ENCODE results near the gene KATNB1. TPM values are rescaled to one million over a fixed set of nuclear protein-coding genes. Genes with fewer than 3 reads are reported as not detected.

Gene KATNB1
- total and polyA plus RNA-seq, 2 of the 8 experiments (the other 6 are each of a cell fraction or from before 2014, with no cell fraction given): 50.2 to 60.4 TPM

DNA sequence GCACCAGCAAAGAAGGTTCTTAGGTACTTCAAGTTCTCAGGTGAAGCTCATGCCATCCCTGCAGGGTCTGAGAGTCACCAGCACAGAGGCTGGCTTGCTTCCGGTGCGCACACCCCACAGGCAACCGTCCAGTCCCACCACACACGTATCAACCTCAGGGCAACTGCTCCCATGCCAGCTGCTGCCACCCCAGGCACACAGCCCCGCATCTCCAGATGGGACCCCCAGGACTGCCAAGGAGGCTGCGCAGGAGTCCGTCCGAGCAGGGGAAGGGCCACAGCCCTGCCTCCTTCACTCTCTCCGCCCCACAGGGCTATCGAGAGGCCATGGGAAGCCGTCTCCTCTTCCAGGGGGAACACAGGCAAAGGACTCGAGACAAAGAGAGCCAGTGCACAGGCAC lies 53.4 kb downstream of the KATNB1 start:
- Histone ChIP-seq H3K4ac (replicated peaks; ENCODE audit: insufficient read length, low read depth, low read length) (no peak overlapping the region), H4K91ac (replicated peaks; ENCODE audit: insufficient read length, low read length) (no peak overlapping the region), H3K27ac (ENCODE audit: low read depth, low read length) (no peak overlapping the region), H2BK120ac (replicated peaks; ENCODE audit: low read depth, low read length) (no peak overlapping the region), H3K23me2 (ENCODE audit: low read depth, low read length) (no peaks in the 10 kb centered on the region), H3K9ac (replicated peaks in 1 of 4; ENCODE audit: extremely low read depth in 1 of 4, low read depth in 3 of 4, low read length in 3 of 4) (no peak overlapping the region), H3K4me1 (replicated peaks in 1 of 4; ENCODE audit: control insufficient read depth in 3 of 4, insufficient read depth in 4 of 4, low read length in 3 of 4) (peaks cover 0 to 4% (median 0%) of the 10 kb centered on the region in 4 experiments; a peak in 1 of 7 replicates), H3K4me2 (ENCODE audit: insufficient read depth in 1 of 2, low read depth in 2 of 2, low read length in 2 of 2) (no peak overlapping the region), H2AFZ (ENCODE audit: low read length) (no peak overlapping the region), H2BK15ac (ENCODE audit: low read length) (no peak overlapping the region), H3K18ac (ENCODE audit: extremely low read depth, low read length) (no peak overlapping the region), H3K14ac (ENCODE audit: insufficient read length) (no peak overlapping the region), H3K4me3 (ENCODE audit: extremely low read depth in 1 of 4, insufficient read depth in 2 of 4, low read depth in 3 of 4, low read length in 4 of 4) (no peak overlapping the region), H3K36me3 (ENCODE audit: control insufficient read depth in 2 of 4, insufficient read depth in 4 of 4, low read length in 3 of 4) (no peaks in the 10 kb centered on the region), H4K20me1 (replicated peaks in 1 of 2; ENCODE audit: control insufficient read depth in 1 of 2, insufficient read depth in 2 of 2, low read length in 2 of 2) (no peaks in the 10 kb centered on the region), H2AK5ac (ENCODE audit: low read depth, low read length) (peak overlapping the region; percentile 39; the same call in 1 of the 2 replicates), H2BK12ac (ENCODE audit: low read depth, low read length) (peak overlapping the region; percentile 75; the same call in 1 of the 2 replicates), H3K79me2 (ENCODE audit: control insufficient read depth in 1 of 2, insufficient read depth in 2 of 2, low read length in 2 of 2) (no peaks in the 10 kb centered on the region), H3K79me1 (ENCODE audit: low read depth, low read length) (no peaks in the 10 kb centered on the region), H2BK20ac (ENCODE audit: low read length) (no peak overlapping the region), H3K27me3 (replicated peaks in 1 of 4; ENCODE audit: control insufficient read depth in 3 of 4, extremely low read depth in 1 of 4, insufficient read depth in 3 of 4, low read length in 3 of 4) (no peaks in the 10 kb centered on the region), H4K8ac (ENCODE audit: extremely low read depth, insufficient read depth, low read length) (no peak overlapping the region; the same call in 1 of the 2 replicates), H3K56ac (replicated peaks; ENCODE audit: insufficient read length, low read depth, low read length) (no peak overlapping the region), H3K23ac (ENCODE audit: insufficient read length) (no peak overlapping the region), H3K9me3 (ENCODE audit: insufficient read depth in 2 of 2, low read depth in 1 of 2, low read length in 1 of 2) (no peaks in the 10 kb centered on the region), H4K5ac (ENCODE audit: insufficient read length, low read depth, low read length) (no peak overlapping the region), H2BK5ac (ENCODE audit: low read depth, low read length) (no peak overlapping the region; the same call in 1 of the 2 replicates)
- 98% methylated on average over 9 of the region's 12 CpGs; no CpG with 5 or more reads in 1 of the 2 experiments for WGBS, 2 experiments (ENCODE audit: extremely low coverage in 1 of 2, insufficient coverage in 1 of 2, insufficient read length in 1 of 2, insufficient replicate concordance in 2 of 2, low coverage in 1 of 2, low lambda C conversion rate in 2 of 2, missing lambda C conversion rate in 1 of 2)
- no peak for FAIRE-seq
- TF ChIP-seq, protein P1, sequence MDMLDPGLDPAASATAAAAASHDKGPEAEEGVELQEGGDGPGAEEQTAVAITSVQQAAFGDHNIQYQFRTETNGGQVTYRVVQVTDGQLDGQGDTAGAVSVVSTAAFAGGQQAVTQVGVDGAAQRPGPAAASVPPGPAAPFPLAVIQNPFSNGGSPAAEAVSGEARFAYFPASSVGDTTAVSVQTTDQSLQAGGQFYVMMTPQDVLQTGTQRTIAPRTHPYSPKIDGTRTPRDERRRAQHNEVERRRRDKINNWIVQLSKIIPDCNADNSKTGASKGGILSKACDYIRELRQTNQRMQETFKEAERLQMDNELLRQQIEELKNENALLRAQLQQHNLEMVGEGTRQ (IDR thresholded peaks at IDR 0.05; ENCODE audit: low read length): no peak
- TF ChIP-seq SP4 (IDR thresholded peaks at IDR 0.05; ENCODE audit: low read length) (no peak), SUZ12 (IDR thresholded peaks at IDR 0.05; ENCODE audit: low read length) (no peak)
- ChIA-PET CTCF (ENCODE audit: partially characterized antibody) (interaction anchor here (2.9 to 22.4 kb wide), 2 partner anchors 9 to 13 kb away, joined by 25 to 279 read pairs; partner anchors contain the start of gene KIFC3), POLR2A (ENCODE audit: partially characterized antibody) (no interaction called here)
- DNase-seq (ENCODE audit: low read depth in 1 of 2, low spot score in 2 of 2): no peak

All from H1 (cell line).